Bronchial epithelial cell (primary cell): ENCODE data around the gene VDAC2. TPM values are rescaled to one million over a fixed set of nuclear protein-coding genes. Genes with fewer than 3 reads are reported as not detected.
A peak's percentile ranks its signal among the peaks of the same experiment; 100 is the strongest.
"Not testable (repeated sequence)": the region's sequence is repeated elsewhere in the genome, so short reads cannot be mapped to it uniquely, and the experiment has no call there.

Experiments used
- DNase-seq: peaks from one replicate; pipeline ENCODE4 v3.0.0-alpha.2; 2010; ENCODE audit warnings: low read depth
- FAIRE-seq: peaks from 2 replicates; lab custom pipeline; 2011; peaks lifted over from hg19 to GRCh38; lab: Jason Lieb, UNC
- H3K27me3 ChIP-seq: 2 replicates; pipeline ENCODE4 v1.5.1; 2011; ENCODE audit warnings: low read length; ENCODE audit not compliant: control insufficient read depth, insufficient read depth
- H3K36me3 ChIP-seq: 2 replicates; pipeline ENCODE4 v1.5.1; 2011; ENCODE audit warnings: low read length; ENCODE audit not compliant: control insufficient read depth, insufficient read depth
- H3K4me3 ChIP-seq: 2 replicates; pipeline ENCODE4 v1.5.1; 2011; ENCODE audit warnings: mild to moderate bottlenecking, low read depth, low read length, control low read depth
- total RNA-seq: library from RNA; depleted of rRNA; stranded (reverse); fragments of >200 nt; gene quantifications from 2 replicates; pipeline ENCODE4 v1.2.1, GENCODE V29; 2014
- TF ChIP-seq, protein P1 (sequence below): IDR thresholded peaks from 2 replicates; pipeline ENCODE4 v1.5.1; 2011; ENCODE audit warnings: mild to moderate bottlenecking, moderate library complexity, low read length, control low read depth, inconsistent platforms; ENCODE audit not compliant: insufficient read depth, severe bottlenecking

The VDAC2 gene
- total RNA-seq, 1 donor from 2014 or later = 270 TPM

DNA sequence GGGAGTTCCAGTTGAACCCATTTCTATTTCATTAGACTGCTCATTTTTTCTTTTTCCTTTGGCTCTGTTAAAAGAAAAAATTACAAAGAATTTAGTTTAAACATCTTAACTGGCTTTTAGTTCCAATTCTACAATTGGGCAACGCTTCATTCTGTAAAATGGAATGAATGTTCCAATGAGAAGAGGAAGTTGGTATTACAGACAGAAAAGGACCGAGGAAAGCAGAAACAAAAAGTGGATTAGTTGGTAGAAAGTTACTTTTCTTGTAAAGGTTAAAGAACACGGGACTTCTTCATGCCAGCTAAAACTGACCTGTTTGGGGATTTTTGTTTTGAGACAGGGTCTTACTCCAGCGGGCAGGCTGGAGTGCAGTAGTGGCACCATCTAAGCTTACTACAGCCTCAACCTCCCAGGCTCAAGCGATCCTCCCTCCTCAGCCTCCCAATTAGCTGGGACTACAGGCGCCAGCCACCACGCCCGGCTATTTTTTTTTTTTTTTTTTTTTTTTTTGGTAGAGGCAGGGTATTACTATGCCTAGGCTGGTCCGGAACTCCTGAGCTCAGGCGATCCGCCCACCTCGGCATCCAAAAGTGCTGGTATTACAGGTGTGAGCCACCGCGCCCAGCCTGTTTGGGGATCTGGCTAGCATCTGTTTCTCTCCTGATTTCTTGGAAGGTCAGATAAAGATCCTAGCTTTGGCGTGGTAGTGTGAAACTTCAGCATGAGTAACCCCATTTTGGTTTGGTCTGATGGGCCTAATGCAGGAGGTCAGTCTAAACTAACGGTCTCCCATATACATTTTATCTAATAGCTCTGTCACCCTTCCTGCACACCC is 1.3 kb upstream of the VDAC2 start:
- no peak for DNase-seq
- TF ChIP-seq, protein P1, sequence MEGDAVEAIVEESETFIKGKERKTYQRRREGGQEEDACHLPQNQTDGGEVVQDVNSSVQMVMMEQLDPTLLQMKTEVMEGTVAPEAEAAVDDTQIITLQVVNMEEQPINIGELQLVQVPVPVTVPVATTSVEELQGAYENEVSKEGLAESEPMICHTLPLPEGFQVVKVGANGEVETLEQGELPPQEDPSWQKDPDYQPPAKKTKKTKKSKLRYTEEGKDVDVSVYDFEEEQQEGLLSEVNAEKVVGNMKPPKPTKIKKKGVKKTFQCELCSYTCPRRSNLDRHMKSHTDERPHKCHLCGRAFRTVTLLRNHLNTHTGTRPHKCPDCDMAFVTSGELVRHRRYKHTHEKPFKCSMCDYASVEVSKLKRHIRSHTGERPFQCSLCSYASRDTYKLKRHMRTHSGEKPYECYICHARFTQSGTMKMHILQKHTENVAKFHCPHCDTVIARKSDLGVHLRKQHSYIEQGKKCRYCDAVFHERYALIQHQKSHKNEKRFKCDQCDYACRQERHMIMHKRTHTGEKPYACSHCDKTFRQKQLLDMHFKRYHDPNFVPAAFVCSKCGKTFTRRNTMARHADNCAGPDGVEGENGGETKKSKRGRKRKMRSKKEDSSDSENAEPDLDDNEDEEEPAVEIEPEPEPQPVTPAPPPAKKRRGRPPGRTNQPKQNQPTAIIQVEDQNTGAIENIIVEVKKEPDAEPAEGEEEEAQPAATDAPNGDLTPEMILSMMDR = no peak
- peaks cover 5% of the 10 kb centered on the region for H3K36me3 ChIP-seq
- H3K4me3 ChIP-seq = no peak overlapping the region
- no peaks in the 10 kb centered on the region for H3K27me3 ChIP-seq
- no peak for FAIRE-seq

DNA sequence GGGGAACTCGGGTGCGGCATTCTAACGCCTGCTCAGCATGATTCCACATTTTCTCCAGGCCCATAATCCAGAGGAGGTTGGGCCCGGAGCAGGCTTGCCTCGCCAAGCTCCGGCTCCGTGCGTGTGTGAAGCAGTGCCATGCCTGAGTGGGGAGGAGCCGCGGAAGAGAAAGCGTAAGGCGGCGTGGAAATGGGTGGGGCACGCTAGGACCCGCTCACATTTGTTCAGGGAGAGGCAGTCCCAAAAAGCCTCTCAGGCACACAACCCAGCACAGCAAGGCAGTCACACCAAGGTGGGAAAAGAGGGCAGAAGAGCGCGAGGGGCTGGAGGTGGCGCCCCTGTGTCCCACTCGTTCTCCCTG is 695 bp upstream of the VDAC2 start:
- no peak for FAIRE-seq
- Histone ChIP-seq H3K4me3 (peak overlapping the region; percentile 84), H3K27me3 (no peaks in the 10 kb centered on the region), H3K36me3 (peaks cover 6% of the 10 kb centered on the region)
- DNase-seq = no peak
- TF ChIP-seq, protein P1 = peak; percentile 7

DNA sequence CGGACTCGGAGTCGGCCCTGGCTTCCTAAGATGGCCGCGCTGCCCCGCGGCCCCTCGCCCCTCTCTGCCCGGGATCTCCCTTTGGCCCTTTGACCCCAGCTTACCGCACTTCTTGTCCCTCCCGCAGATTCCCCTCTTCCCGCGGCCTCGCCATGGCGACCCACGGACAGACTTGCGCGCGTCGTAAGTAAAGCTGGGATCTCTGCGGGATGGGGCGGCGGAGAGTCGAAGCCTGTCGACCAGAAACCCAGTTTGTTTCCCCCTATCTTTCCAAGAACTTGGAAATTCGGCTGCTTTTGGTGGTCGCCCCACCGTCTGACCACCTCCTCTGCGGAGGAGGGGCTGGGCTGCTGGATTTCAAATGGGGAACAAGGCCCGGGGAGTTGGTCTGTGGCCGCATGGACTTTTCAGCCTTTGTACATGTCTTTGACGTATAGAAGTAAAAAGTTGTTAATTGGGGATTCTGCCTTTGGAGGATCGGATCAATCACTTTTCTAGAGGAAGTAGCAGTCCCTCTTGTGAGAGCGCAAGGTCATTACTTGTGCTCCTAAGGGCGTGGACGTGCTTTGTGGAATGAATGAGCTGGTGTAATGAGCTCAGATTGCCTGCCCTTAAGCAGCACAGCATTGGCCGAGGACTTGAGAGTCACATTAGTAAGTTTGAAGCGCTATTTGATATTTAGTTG is 553 bp downstream of the VDAC2 start:
- H3K27me3 ChIP-seq = no peaks in the 10 kb centered on the region
- FAIRE-seq (no peak), DNase-seq (peak; percentile 74)
- peak overlapping the region; percentile 84 for H3K4me3 ChIP-seq
- peaks cover 6% of the 10 kb centered on the region for H3K36me3 ChIP-seq
- TF ChIP-seq, protein P1 = no peak

DNA sequence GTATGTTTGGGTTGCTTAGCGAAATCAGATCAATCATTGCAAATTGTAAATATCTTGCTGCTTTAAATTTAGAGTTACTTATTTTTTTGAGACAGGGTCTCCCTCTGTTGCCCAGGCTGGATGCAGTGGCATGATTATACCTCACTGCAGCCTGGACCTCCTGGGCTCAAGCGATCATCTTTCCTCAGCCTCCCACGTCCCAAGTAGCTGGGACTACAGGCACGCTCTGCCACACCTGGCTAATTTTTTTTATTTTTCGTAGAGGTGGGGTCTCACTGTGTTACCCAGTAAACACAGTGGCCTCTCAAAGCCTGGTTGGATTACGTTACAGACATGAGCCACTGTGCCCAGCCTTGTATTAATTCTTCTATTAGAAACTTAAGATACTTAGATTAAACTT is 1.7 kb downstream of the VDAC2 start:
- peaks cover 12% of the 10 kb centered on the region for H3K36me3 ChIP-seq
- no peak overlapping the region for H3K4me3 ChIP-seq
- H3K27me3 ChIP-seq = no peaks in the 10 kb centered on the region
- no peak for FAIRE-seq
- TF ChIP-seq, protein P1 = no peak
- no peak for DNase-seq

DNA sequence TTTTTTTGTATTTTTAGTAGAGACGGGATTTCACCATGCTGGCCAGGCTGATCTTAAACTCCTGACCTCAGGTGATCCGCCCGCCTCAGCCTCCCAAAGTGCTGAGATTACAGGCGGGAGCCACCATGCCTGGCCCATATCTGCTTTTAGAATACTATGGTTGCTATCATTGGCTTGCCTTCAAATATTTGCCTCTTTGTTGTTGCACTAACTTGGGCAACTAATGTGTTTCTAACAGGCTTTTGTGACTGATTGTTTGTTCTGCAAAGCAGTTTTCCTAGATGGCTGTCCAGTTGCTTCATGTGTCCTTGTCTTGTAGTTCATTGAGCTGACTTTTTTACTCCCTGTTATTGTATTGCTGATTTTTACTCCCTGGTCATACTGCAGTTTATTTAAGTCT is 9.7 kb downstream of the VDAC2 start:
- DNase-seq = no peak
- Histone ChIP-seq H3K36me3 (peaks cover 29% of the 10 kb centered on the region), H3K27me3 (no peaks in the 10 kb centered on the region), H3K4me3 (no peak overlapping the region)
- TF ChIP-seq, protein P1 = no peak
- no peak for FAIRE-seq

DNA sequence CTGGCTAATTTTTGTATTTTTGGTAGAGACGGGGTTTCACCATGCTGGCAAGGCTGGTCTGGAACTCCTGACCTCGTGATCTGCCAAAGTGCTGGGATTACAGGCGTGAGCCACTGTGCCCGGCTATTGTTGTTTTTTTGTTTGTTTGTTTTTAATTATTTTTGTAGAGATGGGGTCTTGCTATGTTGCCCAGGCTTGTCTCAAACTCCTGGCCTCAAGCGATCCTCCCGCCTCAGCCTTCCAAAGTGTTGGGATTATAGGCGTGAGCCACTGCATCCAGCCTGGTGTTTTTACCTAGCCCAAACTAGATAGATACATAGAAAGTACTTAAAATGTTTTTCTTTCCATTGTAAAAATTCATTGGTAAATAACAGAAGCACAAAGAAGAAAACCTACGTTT is 10.9 kb downstream of the VDAC2 start:
- FAIRE-seq, DNase-seq, H3K27me3 ChIP-seq, H3K4me3 ChIP-seq: not testable (repeated sequence)
- H3K36me3 ChIP-seq = peaks cover 29% of the 10 kb centered on the region
